Liver (tissue), 3 donors: ENCODE data around the gene ORM2.

Experiments used
- HNF4G ChIP-seq: IDR thresholded peaks from 2 replicates; pipeline ENCODE4 v1.6.1; 2016; ENCODE audit warnings: antibody characterized with exemption
- JUND ChIP-seq, 2 donors: IDR thresholded peaks; 2 replicates each; pipeline ENCODE4 v1.6.1; 2016; ENCODE audit warnings: antibody characterized with exemption in 2 of 2
- RAD21 ChIP-seq, 2 donors: IDR thresholded peaks; 2 replicates each; pipeline ENCODE4 v1.6.1; 2016; ENCODE audit warnings: antibody characterized with exemption in 2 of 2, mild to moderate bottlenecking in 2 of 2
- SP1 ChIP-seq: IDR thresholded peaks from 2 replicates; pipeline ENCODE4 v1.6.1; 2018; ENCODE audit warnings: antibody characterized with exemption, mild to moderate bottlenecking
- TAF1 ChIP-seq: conservative IDR thresholded peaks from 2 replicates; pipeline ENCODE4 v1.6.1; 2016; ENCODE audit warnings: antibody characterized with exemption, mild to moderate bottlenecking
- TF ChIP-seq, protein P1 (sequence below): fragments of 150-350 bp; IDR thresholded peaks from 2 replicates; pipeline ENCODE4 v1.5.1; 2017; ENCODE audit warnings: improper control_type of control experiment, low read depth, low read length; ENCODE audit not compliant: missing input control
- TF ChIP-seq, protein P2 (sequence below): IDR thresholded peaks from 2 replicates; pipeline ENCODE4 v1.6.1; 2016; ENCODE audit warnings: antibody characterized with exemption
- TF ChIP-seq, protein P3 (sequence below): IDR thresholded peaks from 2 replicates; pipeline ENCODE4 v1.6.1; 2016; ENCODE audit warnings: antibody characterized with exemption
- TF ChIP-seq, protein P4 (sequence below): IDR thresholded peaks from 2 replicates; pipeline ENCODE4 v1.6.1; 2016; ENCODE audit warnings: antibody characterized with exemption, mild to moderate bottlenecking
- donor health status: healthy.
- donor health status: healthy.

DNA sequence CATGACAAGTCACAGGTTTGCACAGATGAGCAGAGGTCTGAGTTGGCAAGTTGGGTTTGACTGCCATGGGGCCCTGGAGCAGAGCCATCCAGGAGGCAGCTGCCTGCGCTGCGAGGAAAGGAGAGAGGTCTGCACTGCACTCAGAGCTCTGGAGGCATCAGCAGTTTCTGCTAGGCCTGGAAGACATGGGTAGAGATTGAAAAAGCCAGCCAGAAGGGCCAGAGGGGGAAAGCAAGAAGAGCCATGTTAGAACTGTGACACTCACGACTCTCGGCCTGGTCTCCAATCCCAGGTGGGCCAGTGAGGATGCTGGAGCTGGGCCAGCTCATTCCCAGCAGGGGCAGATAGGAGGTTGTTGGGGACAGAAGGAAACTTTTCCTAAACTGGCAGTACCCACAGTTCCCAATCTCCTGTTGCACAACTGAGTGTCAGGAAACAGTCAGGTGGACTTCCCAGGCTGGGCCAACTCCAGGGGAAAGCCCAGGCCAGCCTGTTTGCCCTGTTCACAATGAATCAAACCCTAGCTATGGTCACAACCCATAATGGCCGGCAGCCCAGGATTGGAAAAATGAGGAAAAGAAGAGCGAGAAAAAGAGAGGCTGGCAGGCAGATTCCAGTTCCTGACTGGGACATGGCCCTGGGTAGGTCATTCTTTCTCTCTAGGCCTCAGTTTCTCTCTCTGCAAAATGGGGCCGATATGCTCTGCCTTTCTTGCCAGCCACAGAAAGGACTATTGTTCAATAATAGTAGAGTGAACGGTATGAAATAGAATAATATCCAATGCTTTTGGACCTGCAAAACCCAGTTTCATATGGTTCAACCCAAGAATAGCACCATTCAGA lies 14.6 kb upstream of the ORM2 start:
- no peak for TF ChIP-seq HNF4G
- TF ChIP-seq, protein P1, sequence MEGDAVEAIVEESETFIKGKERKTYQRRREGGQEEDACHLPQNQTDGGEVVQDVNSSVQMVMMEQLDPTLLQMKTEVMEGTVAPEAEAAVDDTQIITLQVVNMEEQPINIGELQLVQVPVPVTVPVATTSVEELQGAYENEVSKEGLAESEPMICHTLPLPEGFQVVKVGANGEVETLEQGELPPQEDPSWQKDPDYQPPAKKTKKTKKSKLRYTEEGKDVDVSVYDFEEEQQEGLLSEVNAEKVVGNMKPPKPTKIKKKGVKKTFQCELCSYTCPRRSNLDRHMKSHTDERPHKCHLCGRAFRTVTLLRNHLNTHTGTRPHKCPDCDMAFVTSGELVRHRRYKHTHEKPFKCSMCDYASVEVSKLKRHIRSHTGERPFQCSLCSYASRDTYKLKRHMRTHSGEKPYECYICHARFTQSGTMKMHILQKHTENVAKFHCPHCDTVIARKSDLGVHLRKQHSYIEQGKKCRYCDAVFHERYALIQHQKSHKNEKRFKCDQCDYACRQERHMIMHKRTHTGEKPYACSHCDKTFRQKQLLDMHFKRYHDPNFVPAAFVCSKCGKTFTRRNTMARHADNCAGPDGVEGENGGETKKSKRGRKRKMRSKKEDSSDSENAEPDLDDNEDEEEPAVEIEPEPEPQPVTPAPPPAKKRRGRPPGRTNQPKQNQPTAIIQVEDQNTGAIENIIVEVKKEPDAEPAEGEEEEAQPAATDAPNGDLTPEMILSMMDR, result no peak
- TF ChIP-seq SP1, result peak; percentile 98
- TF ChIP-seq, protein P2, sequence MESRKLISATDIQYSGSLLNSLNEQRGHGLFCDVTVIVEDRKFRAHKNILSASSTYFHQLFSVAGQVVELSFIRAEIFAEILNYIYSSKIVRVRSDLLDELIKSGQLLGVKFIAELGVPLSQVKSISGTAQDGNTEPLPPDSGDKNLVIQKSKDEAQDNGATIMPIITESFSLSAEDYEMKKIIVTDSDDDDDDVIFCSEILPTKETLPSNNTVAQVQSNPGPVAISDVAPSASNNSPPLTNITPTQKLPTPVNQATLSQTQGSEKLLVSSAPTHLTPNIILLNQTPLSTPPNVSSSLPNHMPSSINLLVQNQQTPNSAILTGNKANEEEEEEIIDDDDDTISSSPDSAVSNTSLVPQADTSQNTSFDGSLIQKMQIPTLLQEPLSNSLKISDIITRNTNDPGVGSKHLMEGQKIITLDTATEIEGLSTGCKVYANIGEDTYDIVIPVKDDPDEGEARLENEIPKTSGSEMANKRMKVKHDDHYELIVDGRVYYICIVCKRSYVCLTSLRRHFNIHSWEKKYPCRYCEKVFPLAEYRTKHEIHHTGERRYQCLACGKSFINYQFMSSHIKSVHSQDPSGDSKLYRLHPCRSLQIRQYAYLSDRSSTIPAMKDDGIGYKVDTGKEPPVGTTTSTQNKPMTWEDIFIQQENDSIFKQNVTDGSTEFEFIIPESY, result peak; percentile 93
- peak; percentile 89 for TF ChIP-seq TAF1
- TF ChIP-seq RAD21 (IDR thresholded peaks at IDR 0.05), result peak; percentile 17 to 35
- TF ChIP-seq, protein P3, sequence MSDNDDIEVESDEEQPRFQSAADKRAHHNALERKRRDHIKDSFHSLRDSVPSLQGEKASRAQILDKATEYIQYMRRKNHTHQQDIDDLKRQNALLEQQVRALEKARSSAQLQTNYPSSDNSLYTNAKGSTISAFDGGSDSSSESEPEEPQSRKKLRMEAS, result peak; percentile 100
- peak; percentile 65 to 71 for TF ChIP-seq JUND (IDR thresholded peaks at IDR 0.05)
- TF ChIP-seq, protein P4, sequence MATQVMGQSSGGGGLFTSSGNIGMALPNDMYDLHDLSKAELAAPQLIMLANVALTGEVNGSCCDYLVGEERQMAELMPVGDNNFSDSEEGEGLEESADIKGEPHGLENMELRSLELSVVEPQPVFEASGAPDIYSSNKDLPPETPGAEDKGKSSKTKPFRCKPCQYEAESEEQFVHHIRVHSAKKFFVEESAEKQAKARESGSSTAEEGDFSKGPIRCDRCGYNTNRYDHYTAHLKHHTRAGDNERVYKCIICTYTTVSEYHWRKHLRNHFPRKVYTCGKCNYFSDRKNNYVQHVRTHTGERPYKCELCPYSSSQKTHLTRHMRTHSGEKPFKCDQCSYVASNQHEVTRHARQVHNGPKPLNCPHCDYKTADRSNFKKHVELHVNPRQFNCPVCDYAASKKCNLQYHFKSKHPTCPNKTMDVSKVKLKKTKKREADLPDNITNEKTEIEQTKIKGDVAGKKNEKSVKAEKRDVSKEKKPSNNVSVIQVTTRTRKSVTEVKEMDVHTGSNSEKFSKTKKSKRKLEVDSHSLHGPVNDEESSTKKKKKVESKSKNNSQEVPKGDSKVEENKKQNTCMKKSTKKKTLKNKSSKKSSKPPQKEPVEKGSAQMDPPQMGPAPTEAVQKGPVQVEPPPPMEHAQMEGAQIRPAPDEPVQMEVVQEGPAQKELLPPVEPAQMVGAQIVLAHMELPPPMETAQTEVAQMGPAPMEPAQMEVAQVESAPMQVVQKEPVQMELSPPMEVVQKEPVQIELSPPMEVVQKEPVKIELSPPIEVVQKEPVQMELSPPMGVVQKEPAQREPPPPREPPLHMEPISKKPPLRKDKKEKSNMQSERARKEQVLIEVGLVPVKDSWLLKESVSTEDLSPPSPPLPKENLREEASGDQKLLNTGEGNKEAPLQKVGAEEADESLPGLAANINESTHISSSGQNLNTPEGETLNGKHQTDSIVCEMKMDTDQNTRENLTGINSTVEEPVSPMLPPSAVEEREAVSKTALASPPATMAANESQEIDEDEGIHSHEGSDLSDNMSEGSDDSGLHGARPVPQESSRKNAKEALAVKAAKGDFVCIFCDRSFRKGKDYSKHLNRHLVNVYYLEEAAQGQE, result peak; percentile 81
